Peyer's patch (tissue), 4 donors: Measurements from ENCODE around the gene ZSWIM3.

Experiments
- CTCF ChIP-seq, 6 experiments: fragments of 450-650 bp in 4 of 6; fragments of 200-600 bp in 2 of 6; sonication (generic) in 1 of 6; IDR thresholded peaks; one replicate each; pipeline ENCODE4 v1.5.1; 2017 to 2019; ENCODE audit warnings: antibody characterized with exemption in 6 of 6, mild to moderate bottlenecking in 3 of 6, moderate library complexity in 1 of 6
- POLR2A ChIP-seq, 2 donors: fragments of 450-650 bp; IDR thresholded peaks; one replicate each; pipeline ENCODE4 v1.5.1; 2017; ENCODE audit warnings: antibody characterized with exemption in 2 of 2, mild to moderate bottlenecking in 2 of 2, moderate library complexity in 2 of 2

GRCh38 chr20:45892828-45893500 is 35.5 kb downstream of the ZSWIM3 start:
- TF ChIP-seq CTCF (IDR thresholded peaks at IDR 0.05) (no peak), POLR2A (IDR thresholded peaks at IDR 0.05) (peak in 1 of 2 donors; percentile 19)
